Mucosa of descending colon (tissue), 3 donors: ENCODE results near the gene LAPTM5. TPM values are rescaled to one million over a fixed set of nuclear protein-coding genes. Genes with fewer than 3 reads are reported as not detected.

Experiments
- ATAC-seq: fragments of 200-7000 bp; cut with Tn5 transposase; one replicate; pipeline ENCODE4 v1.9.1; 2020; ENCODE audit warnings: mild to moderate bottlenecking, moderate library complexity
- DNase-seq, 3 donors: peaks; one replicate each; pipeline ENCODE4 v3.0.0-alpha.2; 2020
- H3K36me3 ChIP-seq: fragments of 200-600 bp; one replicate; pipeline ENCODE4 v1.8.0; 2021; ENCODE audit warnings: low read depth, mild to moderate bottlenecking
- H3K4me1 ChIP-seq: fragments of 200-600 bp; one replicate; pipeline ENCODE4 v1.8.0; 2021; ENCODE audit warnings: low read depth, mild to moderate bottlenecking
- H3K4me3 ChIP-seq: fragments of 200-600 bp; one replicate; pipeline ENCODE4 v1.8.0; 2021; ENCODE audit warnings: mild to moderate bottlenecking
- H3K9me3 ChIP-seq: fragments of 200-600 bp; one replicate; pipeline ENCODE4 v1.8.0; 2021; ENCODE audit warnings: mild to moderate bottlenecking
- intact Hi-C, 2 donors: fragments of 100-400 bp; cut with DNase I in 1 of 2; cut with micrococcal nuclease in 1 of 2; formaldehyde crosslinking; loops; one replicate each; pipeline versions ENCODE4 v1.11.0 to v1.11.1; 2022; cut with DNase I, micrococcal nuclease
- total RNA-seq, 3 donors: library from RNA; stranded (reverse); fragmentation: NEBNext Ultra II Directional in 2 of 3; extraction: Animal tissue kit (Norgen Biotek cat#: 25700) in 2 of 3; gene quantifications; one replicate each; pipeline versions ENCODE4 v1.2.1 to v1.2.4, GENCODE V29; 2021 to 2023
- TF ChIP-seq, protein P1 (sequence below): fragments of 200-600 bp; IDR thresholded peaks from one replicate; pipeline ENCODE4 v1.8.0; 2022; ENCODE audit warnings: antibody characterized with exemption, mild to moderate bottlenecking
- donor health status: DM: no; HTN: no; CAD: no; lungs with moderate emphysema.
- donor health status: DM: no; HTN: no; CAD: no.
- donor health status: DM: no; HTN: yes; CAD: no.

The LAPTM5 gene
- total RNA-seq, 3 donors from 2014 or later: 24.1 to 71.1 (median 48.1) TPM

DNA sequence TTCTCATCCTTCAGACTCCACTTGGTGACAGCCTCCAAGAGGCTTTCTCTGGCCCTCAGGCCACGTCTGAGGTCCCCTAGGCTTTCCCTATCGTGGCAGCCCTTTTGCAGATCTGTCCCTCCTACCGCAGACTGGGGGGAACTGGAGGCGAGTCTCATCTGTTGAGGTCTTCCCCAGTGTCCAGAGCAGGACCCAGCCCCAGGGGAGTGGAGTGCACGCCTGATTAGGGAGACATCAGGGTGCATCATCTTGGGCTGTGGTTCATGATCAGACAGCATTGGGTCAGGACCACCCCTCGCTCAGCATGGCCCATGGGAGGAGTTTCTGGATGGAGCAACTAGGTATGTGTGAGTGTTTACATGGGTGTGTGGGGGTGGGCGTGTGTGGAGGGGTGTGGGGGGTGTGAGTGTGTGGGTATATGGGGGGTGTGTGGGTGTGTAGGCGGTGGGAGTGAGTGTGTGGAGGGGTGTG, 25.7 kb downstream of the LAPTM5 start:
- ATAC-seq: no peak
- intact Hi-C loops: no loop called here
- no peak for DNase-seq
- TF ChIP-seq, protein P1, sequence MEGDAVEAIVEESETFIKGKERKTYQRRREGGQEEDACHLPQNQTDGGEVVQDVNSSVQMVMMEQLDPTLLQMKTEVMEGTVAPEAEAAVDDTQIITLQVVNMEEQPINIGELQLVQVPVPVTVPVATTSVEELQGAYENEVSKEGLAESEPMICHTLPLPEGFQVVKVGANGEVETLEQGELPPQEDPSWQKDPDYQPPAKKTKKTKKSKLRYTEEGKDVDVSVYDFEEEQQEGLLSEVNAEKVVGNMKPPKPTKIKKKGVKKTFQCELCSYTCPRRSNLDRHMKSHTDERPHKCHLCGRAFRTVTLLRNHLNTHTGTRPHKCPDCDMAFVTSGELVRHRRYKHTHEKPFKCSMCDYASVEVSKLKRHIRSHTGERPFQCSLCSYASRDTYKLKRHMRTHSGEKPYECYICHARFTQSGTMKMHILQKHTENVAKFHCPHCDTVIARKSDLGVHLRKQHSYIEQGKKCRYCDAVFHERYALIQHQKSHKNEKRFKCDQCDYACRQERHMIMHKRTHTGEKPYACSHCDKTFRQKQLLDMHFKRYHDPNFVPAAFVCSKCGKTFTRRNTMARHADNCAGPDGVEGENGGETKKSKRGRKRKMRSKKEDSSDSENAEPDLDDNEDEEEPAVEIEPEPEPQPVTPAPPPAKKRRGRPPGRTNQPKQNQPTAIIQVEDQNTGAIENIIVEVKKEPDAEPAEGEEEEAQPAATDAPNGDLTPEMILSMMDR: no peak
- Histone ChIP-seq H3K4me1 (no peaks in the 10 kb centered on the region), H3K9me3 (no peaks in the 10 kb centered on the region), H3K4me3 (no peak overlapping the region), H3K36me3 (no peaks in the 10 kb centered on the region)

DNA sequence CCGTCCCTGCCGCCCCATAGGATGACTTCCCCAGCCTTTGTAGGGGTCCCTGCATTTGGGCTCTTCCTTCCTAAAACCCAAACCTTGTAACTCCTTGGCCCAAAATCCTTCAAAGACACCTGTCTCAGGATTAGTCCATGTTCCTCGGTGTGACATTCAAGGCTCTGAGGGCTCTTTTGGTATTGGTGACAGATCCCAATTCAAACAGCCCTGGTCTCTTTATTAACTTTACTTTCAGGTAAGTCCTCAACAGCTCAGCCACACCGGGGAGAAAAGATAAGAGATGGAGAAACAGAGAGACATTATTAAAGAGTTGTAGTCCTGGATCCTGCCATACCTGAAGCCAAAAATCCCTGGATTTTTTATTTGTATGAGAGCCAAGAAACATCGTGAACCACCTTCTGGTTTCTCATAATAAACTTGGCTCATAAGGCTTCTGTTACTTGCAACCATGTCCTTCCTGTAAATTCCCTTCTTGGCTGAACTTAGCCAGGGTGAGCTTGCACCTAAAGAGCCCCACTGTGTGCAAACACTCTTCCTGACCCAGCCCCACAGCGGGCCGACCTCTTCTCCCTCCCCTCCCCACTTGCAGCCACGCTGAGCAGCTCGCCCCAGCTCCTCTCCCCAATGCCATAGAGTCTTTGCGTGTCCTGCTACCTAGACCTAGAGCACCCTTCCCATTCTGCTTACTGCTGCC, 26.3 kb downstream of the LAPTM5 start:
- Histone ChIP-seq H3K36me3 (no peaks in the 10 kb centered on the region), H3K4me3 (no peak overlapping the region), H3K9me3 (no peaks in the 10 kb centered on the region), H3K4me1 (no peaks in the 10 kb centered on the region)
- intact Hi-C loops: no loop called here
- TF ChIP-seq, protein P1: no peak
- ATAC-seq: no peak
- DNase-seq: no peak

DNA sequence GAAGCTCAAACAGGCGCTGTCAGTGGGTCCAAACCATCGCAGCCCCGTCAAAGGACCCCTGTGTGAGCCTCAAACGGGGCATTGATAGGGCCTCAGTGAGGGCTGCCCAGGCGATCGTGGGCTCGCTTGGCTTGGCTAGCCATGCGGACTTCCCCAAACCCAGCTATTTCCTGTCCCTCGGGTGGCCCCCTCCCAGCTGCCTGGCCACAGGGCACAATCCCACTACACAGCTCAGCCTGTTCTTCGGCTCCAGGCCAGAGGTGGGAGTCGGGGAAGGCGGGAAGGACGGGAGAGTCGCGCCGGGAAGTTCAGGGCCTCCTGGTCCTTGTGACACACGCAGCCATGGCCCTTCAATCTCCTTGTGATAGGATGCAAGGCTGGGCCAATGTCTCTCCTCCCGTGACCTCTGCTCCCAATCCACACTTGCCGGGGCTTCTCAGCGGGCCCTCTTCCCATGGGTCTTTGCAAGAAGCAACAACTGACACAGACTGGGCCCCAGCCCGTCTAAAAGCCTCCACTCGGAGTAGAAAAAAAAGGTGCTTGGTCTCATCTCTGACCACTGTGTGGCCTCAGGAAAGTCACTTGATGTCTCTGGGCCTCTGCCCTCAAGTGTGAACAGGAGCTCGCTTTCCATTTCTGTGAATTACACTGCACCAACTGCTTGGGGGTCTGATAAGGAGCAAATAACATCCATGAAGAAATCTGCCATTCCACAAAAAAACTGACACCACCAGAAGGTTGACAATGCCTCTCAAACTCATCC, 27.0 kb downstream of the LAPTM5 start:
- ATAC-seq (peak; percentile 45), DNase-seq (no peak)
- Histone ChIP-seq H3K4me3 (no peak overlapping the region), H3K36me3 (no peaks in the 10 kb centered on the region), H3K4me1 (no peaks in the 10 kb centered on the region), H3K9me3 (no peaks in the 10 kb centered on the region)
- intact Hi-C loops: no loop called here
- TF ChIP-seq, protein P1: no peak

DNA sequence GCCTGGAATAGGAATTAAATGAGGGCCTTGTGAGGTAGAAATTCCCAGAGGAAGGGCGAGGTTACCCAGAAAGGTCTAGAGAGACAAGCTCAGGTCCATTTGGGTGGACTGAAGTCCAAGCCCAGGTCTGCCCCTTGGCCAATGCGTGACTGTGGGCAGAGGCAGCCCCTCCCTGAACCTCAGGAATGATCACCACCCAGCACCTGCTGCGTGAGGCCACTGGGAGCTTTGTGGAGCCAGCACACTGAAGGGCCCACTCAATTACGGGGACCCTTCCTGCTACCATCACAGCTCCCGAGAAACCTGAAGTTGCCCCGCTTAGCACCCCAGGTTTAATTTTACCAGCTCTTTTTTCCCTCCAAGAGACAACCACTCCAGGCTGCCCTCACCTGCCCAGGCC, 27.7 kb downstream of the LAPTM5 start:
- DNase-seq (no peak), ATAC-seq (no peak)
- TF ChIP-seq, protein P1: no peak
- intact Hi-C loops: loop anchor here in 1 of 2 donors (5.0 kb wide), 1 partner anchor 32 kb away; no protein-coding TSS in a partner anchor
- no peaks in the 10 kb centered on the region for H3K4me1 ChIP-seq
- no peak overlapping the region for H3K4me3 ChIP-seq
- no peaks in the 10 kb centered on the region for H3K36me3 ChIP-seq
- no peaks in the 10 kb centered on the region for H3K9me3 ChIP-seq

DNA sequence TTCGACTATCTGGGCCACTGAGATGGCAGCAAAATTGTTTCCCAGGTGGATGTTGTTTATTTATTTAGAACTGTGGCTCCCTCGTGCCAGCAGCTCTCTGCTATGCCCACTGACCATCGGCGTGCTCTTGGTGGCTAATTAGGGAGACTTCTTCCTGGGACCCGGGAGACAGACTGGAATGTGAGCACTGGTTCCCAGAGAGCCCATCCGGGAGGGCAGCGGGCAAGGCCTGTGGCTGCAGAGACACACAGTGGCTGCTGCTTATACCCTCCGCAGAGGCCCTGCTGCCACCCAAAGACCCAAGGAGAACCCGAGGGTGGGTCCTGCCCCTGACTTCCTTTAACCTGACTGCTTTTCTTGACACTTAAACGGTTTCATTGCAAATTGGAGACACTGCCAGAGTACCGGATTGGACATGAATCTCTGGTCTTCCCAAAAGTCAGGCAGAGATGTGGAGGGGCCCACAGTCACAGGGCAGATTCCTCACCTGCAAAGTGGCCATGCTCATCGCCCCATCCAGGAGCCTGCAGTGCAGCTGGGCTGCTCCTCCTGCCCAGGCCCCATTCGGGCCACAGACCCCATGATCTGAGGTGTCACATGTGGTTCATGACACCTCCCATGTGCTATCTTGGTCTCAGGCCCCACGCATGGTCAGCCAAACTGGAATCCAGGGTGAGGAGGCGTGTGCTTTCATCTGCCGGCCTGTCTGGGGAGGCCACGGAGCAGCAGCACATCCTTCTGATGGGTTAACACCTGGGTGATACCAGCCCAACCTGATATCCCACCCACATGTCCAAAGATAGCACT, 28.5 kb downstream of the LAPTM5 start:
- intact Hi-C loops: loop anchor here in 1 of 2 donors (5.0 kb wide), 1 partner anchor 33 kb away; no protein-coding TSS in a partner anchor
- H3K9me3 ChIP-seq: no peaks in the 10 kb centered on the region
- ATAC-seq (no peak), DNase-seq (no peak)
- no peaks in the 10 kb centered on the region for H3K4me1 ChIP-seq
- H3K4me3 ChIP-seq: no peak overlapping the region
- TF ChIP-seq, protein P1: no peak
- no peaks in the 10 kb centered on the region for H3K36me3 ChIP-seq
